K562 (cell line): ENCODE results near the gene NLRP5. TPM values are rescaled to one million over a fixed set of nuclear protein-coding genes. Genes with fewer than 3 reads are reported as not detected.
A peak's percentile ranks its signal among the peaks of the same experiment; 100 is the strongest.

ENCODE experiments used
- ATAC-seq: fragments of 200-7000 bp; cut with Tn5 transposase; 3 replicates; pipeline ENCODE4 v1.9.1; 2020; ENCODE audit warnings: moderate library complexity
- BruUV-seq: library from RNA; stranded (reverse); fragments of 400-500 nt; replicated peaks from 2 replicates; lab custom pipeline; 2021; lab: Mats Ljungman, UMichigan
- CTCF ChIA-PET: fragments of 300-600 bp; formaldehyde crosslinking; extraction: SDS; loops from one replicate; lab custom pipeline; 2021; ENCODE audit warnings: low intra/inter-chr PET ratio; lab: Yijun Ruan, JAX
- POLR2A ChIA-PET: fragments of 300-600, 350-650 bp; sonication (Branson Sonifier 250); formaldehyde crosslinking; extraction: SDS; loops from one replicate; lab custom pipeline; 2021; ENCODE audit warnings: antibody characterized with exemption, inconsistent platforms; lab: Yijun Ruan, JAX
- DNase-seq, 4 experiments: peaks; one replicate each; pipeline versions ENCODE4 v3.0.0 to v3.0.0-alpha.2; 2011 to 2018; ENCODE audit warnings: low spot score in 3 of 4, mixed read lengths in 3 of 4; ENCODE audit errors: extremely low read depth in 1 of 4
- FAIRE-seq: peaks from 2 replicates; lab custom pipeline; 2011; peaks lifted over from hg19 to GRCh38; lab: Jason Lieb, UNC
- H2AFZ ChIP-seq: 2 replicates; pipeline ENCODE4 v1.6.0; 2011; ENCODE audit warnings: low read depth, low read length, control low read depth, inconsistent platforms
- H3K27ac ChIP-seq: fragments of 200-600 bp; 3 replicates; pipeline ENCODE4 v1.8.0; 2011; ENCODE audit warnings: low read depth, mild to moderate bottlenecking, control low read depth, inconsistent platforms, low read length, moderate library complexity, mixed read lengths; ENCODE audit errors: extremely low read depth
- H3K27me3 ChIP-seq, 2 experiments: fragments of 300-600 bp in 1 of 2; 2 replicates in 1 of 2; 3 replicates in 1 of 2; pipeline versions ENCODE4 v1.6.0 to v1.8.0; 2011; ENCODE audit warnings: inconsistent platforms in 2 of 2, low read length in 2 of 2, mild to moderate bottlenecking in 1 of 2, mixed read lengths in 1 of 2, moderate library complexity in 1 of 2; ENCODE audit not compliant: control insufficient read depth in 2 of 2, insufficient read depth in 2 of 2
- H3K36me3 ChIP-seq: fragments of 300-600 bp; 3 replicates; pipeline ENCODE4 v1.8.0; 2011; ENCODE audit warnings: mild to moderate bottlenecking, low read length, inconsistent platforms; ENCODE audit not compliant: control insufficient read depth, insufficient read depth
- H3K4me1 ChIP-seq, 2 experiments: fragments of 200-600 bp in 1 of 2; replicated peaks in 1 of 2; 2 replicates in 1 of 2; 3 replicates in 1 of 2; pipeline versions ENCODE4 v1.5.1 to v1.8.0; 2011; ENCODE audit warnings: inconsistent platforms in 2 of 2, low read length in 2 of 2, mild to moderate bottlenecking in 1 of 2, mixed read lengths in 1 of 2, moderate library complexity in 1 of 2; ENCODE audit not compliant: control insufficient read depth in 2 of 2, insufficient read depth in 2 of 2
- H3K4me2 ChIP-seq: 2 replicates; pipeline ENCODE4 v1.6.1; 2011; ENCODE audit warnings: low read length, control low read depth, inconsistent platforms, mixed read lengths; ENCODE audit not compliant: insufficient read depth
- H3K4me3 ChIP-seq: fragments of 200-600 bp; sonication (generic), shearing (Covaris generic); 2 replicates; pipeline ENCODE4 v1.5.1; 2016; ENCODE audit warnings: control low read depth, inconsistent platforms
- H3K79me2 ChIP-seq: fragments of 200-600 bp; 3 replicates; pipeline ENCODE4 v1.8.0; 2011; ENCODE audit warnings: low read length, inconsistent platforms; ENCODE audit not compliant: control insufficient read depth, insufficient read depth
- H3K9ac ChIP-seq, 2 experiments: 2 replicates each; pipeline versions ENCODE4 v1.6.0 to v1.6.1; 2011; ENCODE audit warnings: low read depth in 2 of 2, low read length in 2 of 2, control low read depth in 1 of 2, inconsistent platforms in 1 of 2, mild to moderate bottlenecking in 1 of 2, mixed read lengths in 1 of 2; ENCODE audit not compliant: insufficient read depth in 1 of 2
- H3K9me1 ChIP-seq: one replicate; pipeline ENCODE4 v1.6.0; 2011; ENCODE audit warnings: inconsistent platforms, mild to moderate bottlenecking, low read length, moderate library complexity; ENCODE audit not compliant: control insufficient read depth, insufficient read depth
- H3K9me3 ChIP-seq: replicated peaks from 2 replicates; pipeline ENCODE4 v1.5.1; 2011; ENCODE audit warnings: low read depth, low read length, inconsistent platforms; ENCODE audit not compliant: control insufficient read depth, insufficient read depth
- H4K20me1 ChIP-seq: replicated peaks from 2 replicates; pipeline ENCODE4 v1.6.1; 2011; ENCODE audit warnings: low read length, inconsistent platforms, mixed read lengths; ENCODE audit not compliant: control insufficient read depth, insufficient read depth
- EHMT2 ChIP-seq: fragments of 450-650 bp; IDR thresholded peaks from 2 replicates; pipeline ENCODE4 v1.6.1; 2018; ENCODE audit warnings: antibody characterized with exemption
- HLTF ChIP-seq: fragments of 450-650 bp; IDR thresholded peaks from 2 replicates; pipeline ENCODE4 v1.6.1; 2016
- KAT8 ChIP-seq: fragments of 450-650 bp; IDR thresholded peaks from 2 replicates; pipeline ENCODE4 v1.6.1; 2016; ENCODE audit warnings: low read depth, mild to moderate bottlenecking
- REST ChIP-seq, 2 experiments: fragments of 450-650 bp; formaldehyde crosslinking in 1 of 2; IDR thresholded peaks; 2 replicates each; pipeline versions ENCODE4 v1.4.0 to v1.6.1; 2014 to 2020; ENCODE audit warnings: mild to moderate bottlenecking in 2 of 2, borderline replicate concordance in 1 of 2, low read depth in 1 of 2
- SMARCB1 ChIP-seq: IDR thresholded peaks from 2 replicates; pipeline ENCODE4 v1.6.1; 2011; ENCODE audit warnings: improper control_type of control experiment, low read depth; ENCODE audit not compliant: insufficient read length
- VEZF1 ChIP-seq: fragments of 200-800 bp; sonication (Bioruptor generic); IDR thresholded peaks from 2 replicates; pipeline ENCODE4 v1.6.1; 2017; ENCODE audit warnings: missing genetic modification characterization, missing compliant biosample characterization
- ZNF740 ChIP-seq, 3 experiments: fragments of 200-800 bp in 1 of 3; sonication (Bioruptor generic) in 1 of 3; sonication (generic) in 1 of 3; formaldehyde crosslinking in 1 of 3; IDR thresholded peaks; 2 replicates each; pipeline versions ENCODE4 v1.6.1 to v1.8.0; 2016 to 2022; ENCODE audit warnings: mild to moderate bottlenecking in 2 of 3, missing compliant biosample characterization in 2 of 3, missing genetic modification characterization in 2 of 3, missing genetic modification reagents in 1 of 3
- WGBS: fragments of 100-300 bp; shearing (Covaris generic); methylation state at CpG from one replicate; pipeline ENCODE4 v1.1.6; 2016; ENCODE audit warnings: low coverage, mixed read lengths; ENCODE audit not compliant: insufficient coverage; ENCODE audit errors: missing lambda C conversion rate; 5-methylcytosine and 5-hydroxymethylcytosine counted together
- in situ Hi-C: fragments of 300-500 bp; cut with MboI; formaldehyde crosslinking; loops from 4 replicates; pipeline ENCODE4 v1.15.0; 2018; ENCODE audit warnings: inconsistent platforms, mixed read lengths
- intact Hi-C: fragments of 100-400 bp; cut with micrococcal nuclease; formaldehyde crosslinking; loops from 2 replicates; pipeline ENCODE4 v1.14.2; 2022
- polyA plus RNA-seq, 8 experiments: library from polyadenylated mRNA; depleted of rRNA in 4 of 8; stranded (reverse) in 5 of 8; unstranded in 3 of 8; fragments of >200 nt; fragmentation: Nextera tagmentation in 2 of 8; fragmentation: Illumina TruSeq in 1 of 8; extraction: Ambion mirVana in 2 of 8; extraction: Trizol in 1 of 8; gene quantifications; 2 replicates each; pipeline versions ENCODE4 v1.2.1 to v1.2.3, GENCODE V29; 2011 to 2014; ENCODE audit warnings: inconsistent platforms in 1 of 8, missing spikeins in 1 of 8
- total RNA-seq, 7 experiments: library from RNA; depleted of rRNA in 6 of 7; stranded (reverse); fragments of >200 nt in 6 of 7; fragmentation: Illumina TruSeq in 2 of 7; extraction: Trizol in 2 of 7; gene quantifications; 2 replicates each; pipeline versions ENCODE4 v1.2.1 to v1.2.3, GENCODE V29; 2011 to 2021; ENCODE audit warnings: low replicate concordance in 1 of 7
- TF ChIP-seq, protein P1 (sequence below): fragments of 250-450 bp; sonication (Bioruptor Pico); IDR thresholded peaks from 2 replicates; pipeline ENCODE4 v1.9.0; 2021; ENCODE audit warnings: mild to moderate bottlenecking, inconsistent platforms

NLRP5 gene
- total and polyA plus RNA-seq, 9 of the 15 experiments (the other 6 are each of a cell fraction or from before 2014, with no cell fraction given): 0.04 to 0.07 TPM; not detected in 7

DNA sequence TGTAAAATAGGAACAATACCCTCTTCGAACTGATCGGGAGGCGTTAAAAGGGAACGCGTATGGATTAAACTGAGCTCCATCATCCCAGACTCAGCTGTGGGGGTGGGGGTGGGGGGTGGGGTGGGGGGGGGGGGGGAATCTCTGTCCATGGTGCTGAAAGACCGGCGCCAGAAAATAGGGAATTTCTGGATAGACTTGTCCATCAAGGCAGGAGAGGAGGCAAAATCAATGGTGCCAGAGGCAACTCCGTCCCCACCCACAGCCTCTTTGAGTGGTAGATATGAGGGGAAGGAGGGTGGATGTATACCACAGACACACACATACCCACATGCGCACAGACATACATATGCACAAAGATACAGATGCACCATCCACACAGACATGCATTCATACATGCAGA lies 97.1 kb downstream of the NLRP5 start:
- CTCF ChIA-PET: interaction anchor here (0.6 kb wide), 1 partner anchor 170 kb away, joined by 6 read pairs; no protein-coding TSS in a partner anchor
- no peaks in the 10 kb centered on the region for H3K79me2 ChIP-seq
- ATAC-seq: no peak
- no peaks in the 10 kb centered on the region for H3K27me3 ChIP-seq
- DNase-seq: peak in 2 of 4 experiments; percentile 59 to 60
- H3K9me1 ChIP-seq: peaks cover 3% of the 10 kb centered on the region
- H3K4me2 ChIP-seq: no peak overlapping the region
- no peak overlapping the region for H3K4me3 ChIP-seq
- BruUV-seq: no TSS peak
- whole genome bisulfite sequencing: 26% methylated on average over 7 of the region's 9 CpGs
- peaks cover 8 to 28% of the 10 kb centered on the region in 2 experiments; a peak in 4 of 5 replicates for H3K4me1 ChIP-seq
- intact Hi-C loops: no loop called here
- H3K36me3 ChIP-seq: peaks cover 10% of the 10 kb centered on the region; the same call in 1 of the 3 replicates
- H3K9ac ChIP-seq: no peak overlapping the region
- no peak overlapping the region for H2AFZ ChIP-seq
- H4K20me1 ChIP-seq: peaks cover 11% of the 10 kb centered on the region
- POLR2A ChIA-PET: interaction anchor here (0.7 kb wide), 1 partner anchor 85 kb away, joined by 3 read pairs; no protein-coding TSS in a partner anchor
- no peak for FAIRE-seq
- H3K9me3 ChIP-seq: no peaks in the 10 kb centered on the region
- H3K27ac ChIP-seq: no peak overlapping the region
- in situ Hi-C loops: no loop called here
- TF ChIP-seq ZNF740 (CRISPR knock-in tag; IDR thresholded peaks at IDR 0.05) (peak; percentile 85), ZNF740 (tag; IDR thresholded peaks at IDR 0.05) (peak in 1 of 2 experiments; percentile 92; a peak in 2 of 4 replicates), EHMT2 (peak; percentile 80; the same call in 1 of the 2 replicates), KAT8 (no peak), REST (IDR thresholded peaks at IDR 0.05; ENCODE audit: borderline replicate concordance) (peak; percentile 94), REST (CRISPR knock-in tag; IDR thresholded peaks at IDR 0.05; ENCODE audit: low read depth) (peak; percentile 87; the same call in 1 of the 2 replicates), SMARCB1 (no peak), HLTF (no peak), VEZF1 (CRISPR knock-in tag) (peak; percentile 80)
- TF ChIP-seq, protein P1, sequence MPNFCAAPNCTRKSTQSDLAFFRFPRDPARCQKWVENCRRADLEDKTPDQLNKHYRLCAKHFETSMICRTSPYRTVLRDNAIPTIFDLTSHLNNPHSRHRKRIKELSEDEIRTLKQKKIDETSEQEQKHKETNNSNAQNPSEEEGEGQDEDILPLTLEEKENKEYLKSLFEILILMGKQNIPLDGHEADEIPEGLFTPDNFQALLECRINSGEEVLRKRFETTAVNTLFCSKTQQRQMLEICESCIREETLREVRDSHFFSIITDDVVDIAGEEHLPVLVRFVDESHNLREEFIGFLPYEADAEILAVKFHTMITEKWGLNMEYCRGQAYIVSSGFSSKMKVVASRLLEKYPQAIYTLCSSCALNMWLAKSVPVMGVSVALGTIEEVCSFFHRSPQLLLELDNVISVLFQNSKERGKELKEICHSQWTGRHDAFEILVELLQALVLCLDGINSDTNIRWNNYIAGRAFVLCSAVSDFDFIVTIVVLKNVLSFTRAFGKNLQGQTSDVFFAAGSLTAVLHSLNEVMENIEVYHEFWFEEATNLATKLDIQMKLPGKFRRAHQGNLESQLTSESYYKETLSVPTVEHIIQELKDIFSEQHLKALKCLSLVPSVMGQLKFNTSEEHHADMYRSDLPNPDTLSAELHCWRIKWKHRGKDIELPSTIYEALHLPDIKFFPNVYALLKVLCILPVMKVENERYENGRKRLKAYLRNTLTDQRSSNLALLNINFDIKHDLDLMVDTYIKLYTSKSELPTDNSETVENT (CRISPR knock-in tag): no peak
